DND-41 (cell line): ENCODE data around the gene ARHGEF16.

Source experiments
- EZH2 ChIP-seq: IDR thresholded peaks from 3 replicates; pipeline ENCODE4 v1.6.1; 2012; ENCODE audit warnings: borderline replicate concordance, low read depth, mild to moderate bottlenecking, moderate library complexity, low read length, inconsistent platforms; ENCODE audit not compliant: severe bottlenecking
- TF ChIP-seq, protein P1 (sequence below): IDR thresholded peaks from 2 replicates; pipeline ENCODE4 v1.5.1; 2012; ENCODE audit warnings: borderline replicate concordance, low read length, moderate library complexity, mild to moderate bottlenecking; ENCODE audit not compliant: poor library complexity, severe bottlenecking; ENCODE audit errors: extremely low read depth

DNA sequence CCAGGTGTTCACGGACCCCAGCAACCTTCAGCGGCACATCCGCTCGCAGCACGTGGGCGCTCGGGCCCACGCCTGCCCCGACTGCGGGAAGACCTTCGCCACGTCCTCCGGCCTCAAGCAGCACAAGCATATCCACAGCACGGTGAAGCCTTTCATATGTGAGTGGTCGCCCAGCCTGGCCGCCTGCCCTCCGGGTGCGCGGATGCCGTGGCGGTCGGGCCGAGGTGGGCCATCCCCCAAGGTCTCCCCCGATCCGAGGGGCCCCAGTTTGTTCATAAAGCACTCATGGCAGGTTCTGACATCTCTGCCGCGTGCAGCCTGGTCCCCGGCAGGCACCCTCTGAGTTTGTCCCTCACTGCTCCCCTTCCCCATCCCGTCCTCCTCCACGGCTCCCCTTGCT lies 49.0 kb upstream of the ARHGEF16 start:
- TF ChIP-seq, protein P1, sequence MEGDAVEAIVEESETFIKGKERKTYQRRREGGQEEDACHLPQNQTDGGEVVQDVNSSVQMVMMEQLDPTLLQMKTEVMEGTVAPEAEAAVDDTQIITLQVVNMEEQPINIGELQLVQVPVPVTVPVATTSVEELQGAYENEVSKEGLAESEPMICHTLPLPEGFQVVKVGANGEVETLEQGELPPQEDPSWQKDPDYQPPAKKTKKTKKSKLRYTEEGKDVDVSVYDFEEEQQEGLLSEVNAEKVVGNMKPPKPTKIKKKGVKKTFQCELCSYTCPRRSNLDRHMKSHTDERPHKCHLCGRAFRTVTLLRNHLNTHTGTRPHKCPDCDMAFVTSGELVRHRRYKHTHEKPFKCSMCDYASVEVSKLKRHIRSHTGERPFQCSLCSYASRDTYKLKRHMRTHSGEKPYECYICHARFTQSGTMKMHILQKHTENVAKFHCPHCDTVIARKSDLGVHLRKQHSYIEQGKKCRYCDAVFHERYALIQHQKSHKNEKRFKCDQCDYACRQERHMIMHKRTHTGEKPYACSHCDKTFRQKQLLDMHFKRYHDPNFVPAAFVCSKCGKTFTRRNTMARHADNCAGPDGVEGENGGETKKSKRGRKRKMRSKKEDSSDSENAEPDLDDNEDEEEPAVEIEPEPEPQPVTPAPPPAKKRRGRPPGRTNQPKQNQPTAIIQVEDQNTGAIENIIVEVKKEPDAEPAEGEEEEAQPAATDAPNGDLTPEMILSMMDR, result no peak
- no peak for TF ChIP-seq EZH2
